Measurements from ENCODE around the gene LYPD3.

GRCh38 chr19:43468354-43469159, 3.1 kb upstream of the LYPD3 start:
- TF ChIP-seq CTCF (IDR thresholded peaks at IDR 0.05) (no peak), POLR2A (IDR thresholded peaks at IDR 0.05) (no peak)

All from prostate gland (tissue), 2 donors.